B cell (primary cell): ENCODE measurements around the gene F8. TPM values are rescaled to one million over a fixed set of nuclear protein-coding genes. Genes with fewer than 3 reads are reported as not detected.
"Not testable (repeated sequence)": the region's sequence is repeated elsewhere in the genome, so short reads cannot be mapped to it uniquely, and the experiment has no call there.

ENCODE experiments used
- ATAC-seq: fragments of 200-7000 bp; cut with Tn5 transposase; one replicate; pipeline ENCODE4 v1.10.0; 2021; ENCODE audit warnings: low read depth, mild to moderate bottlenecking, moderate number of reproducible peaks, moderate library complexity
- CTCF ChIA-PET: fragments of 350-600 bp; sonication (Branson Sonifier 250); formaldehyde crosslinking; loops from one replicate; lab custom pipeline; 2021; ENCODE audit warnings: antibody characterized with exemption, inconsistent platforms; lab: Charles Lee
- POLR2A ChIA-PET: fragments of 350-600 bp; sonication (Branson Sonifier 250); formaldehyde crosslinking; loops from one replicate; lab custom pipeline; 2021; ENCODE audit warnings: antibody characterized with exemption; lab: Charles Lee
- DNase-seq: peaks from one replicate; pipeline ENCODE4 v3.0.0; 2013
- H2AFZ ChIP-seq: 2 replicates; pipeline ENCODE4 v1.6.1; 2012; ENCODE audit warnings: mild to moderate bottlenecking, low read depth, low read length; ENCODE audit not compliant: insufficient read depth, poor library complexity, severe bottlenecking
- H3K27ac ChIP-seq, 2 donors: 1 replicate in 1 of 2; 2 replicates in 1 of 2; pipeline ENCODE4 v1.5.1; 2012 to 2013; ENCODE audit warnings: low read length in 2 of 2, mild to moderate bottlenecking in 2 of 2, moderate library complexity in 1 of 2
- H3K27me3 ChIP-seq, 4 experiments: fragments of 200-600 bp in 1 of 4; sonication (generic) in 1 of 4; replicated peaks in 1 of 4; 1 replicate in 2 of 4; 2 replicates in 2 of 4; pipeline versions ENCODE4 v1.6.1 to v1.7.0; 2013 to 2016; ENCODE audit warnings: low read length in 3 of 4, mild to moderate bottlenecking in 2 of 4, mixed read lengths in 1 of 4, moderate library complexity in 1 of 4; ENCODE audit not compliant: insufficient read depth in 4 of 4, control insufficient read depth in 3 of 4; ENCODE audit errors: control extremely low read depth in 1 of 4
- H3K36me3 ChIP-seq, 2 experiments: replicated peaks in 1 of 2; 1 replicate in 1 of 2; 2 replicates in 1 of 2; pipeline versions ENCODE4 v1.6.1 to v1.7.1; 2013; ENCODE audit warnings: low read length in 1 of 2; ENCODE audit not compliant: insufficient read depth in 2 of 2, control insufficient read depth in 1 of 2; ENCODE audit errors: control extremely low read depth in 1 of 2, extremely low read depth in 1 of 2
- H3K4me1 ChIP-seq, 2 donors: fragments of 200-600 bp in 1 of 2; sonication (generic) in 1 of 2; 1 replicate in 1 of 2; 2 replicates in 1 of 2; pipeline versions ENCODE4 v1.5.1 to v1.6.1; 2013 to 2017; ENCODE audit warnings: low read length in 2 of 2; ENCODE audit not compliant: control insufficient read depth in 2 of 2, insufficient read depth in 2 of 2
- H3K4me2 ChIP-seq: replicated peaks from 2 replicates; pipeline ENCODE3; 2012; ENCODE audit warnings: mild to moderate bottlenecking, low read depth, low read length; ENCODE audit not compliant: poor library complexity, severe bottlenecking
- H3K4me3 ChIP-seq, 5 experiments: fragments of 200-600 bp in 1 of 5; sonication (generic) in 1 of 5; 1 replicate in 3 of 5; 2 replicates in 2 of 5; pipeline versions ENCODE4 v1.5.1 to v1.7.0; 2011 to 2016; ENCODE audit warnings: low read length in 4 of 5, mild to moderate bottlenecking in 4 of 5, low read depth in 2 of 5, control low read depth in 1 of 5, moderate library complexity in 1 of 5; ENCODE audit not compliant: insufficient read depth in 1 of 5; ENCODE audit errors: control extremely low read depth in 1 of 5, extremely low read depth in 1 of 5
- H3K79me2 ChIP-seq: fragments of 200-600 bp; sonication (generic); one replicate; pipeline ENCODE4 v1.6.0; 2016; ENCODE audit warnings: low read length; ENCODE audit not compliant: control insufficient read depth, insufficient read depth
- H3K9ac ChIP-seq: fragments of 200-600 bp; sonication (generic); 2 replicates; pipeline ENCODE4 v1.6.1; 2017; ENCODE audit warnings: mild to moderate bottlenecking, low read length, moderate library complexity
- H3K9me3 ChIP-seq, 3 donors: one replicate each; pipeline versions ENCODE4 v1.6.1 to v1.7.1; 2013; ENCODE audit warnings: low read length in 2 of 3; ENCODE audit not compliant: control insufficient read depth in 2 of 3, insufficient read depth in 1 of 3; ENCODE audit errors: control extremely low read depth in 1 of 3
- H4K20me1 ChIP-seq: 2 replicates; pipeline ENCODE4 v1.6.0; 2012; ENCODE audit warnings: mild to moderate bottlenecking, low read length; ENCODE audit not compliant: insufficient read depth, control insufficient read depth, poor library complexity, severe bottlenecking
- H3K27ac Mint-ChIP-seq: one replicate; pipeline ENCODE4 v1.8.0; 2021; ENCODE audit warnings: mixed read lengths
- H3K27me3 Mint-ChIP-seq: one replicate; pipeline ENCODE4 v1.8.0; 2021; ENCODE audit warnings: mixed read lengths
- H3K4me1 Mint-ChIP-seq: one replicate; pipeline ENCODE4 v1.8.0; 2021; ENCODE audit warnings: mixed read lengths
- H3K4me3 Mint-ChIP-seq: one replicate; pipeline ENCODE4 v1.8.0; 2021; ENCODE audit warnings: mixed read lengths
- H3K9me3 Mint-ChIP-seq: one replicate; pipeline ENCODE4 v1.8.0; 2022; ENCODE audit warnings: mixed read lengths; ENCODE audit not compliant: insufficient read depth
- EZH2 ChIP-seq: IDR thresholded peaks from 2 replicates; pipeline ENCODE4 v1.6.1; 2012; ENCODE audit warnings: borderline replicate concordance, low read depth, mild to moderate bottlenecking, moderate library complexity, low read length; ENCODE audit not compliant: insufficient read depth, poor library complexity, severe bottlenecking
- WGBS: methylation state at CpG from one replicate; pipeline ENCODE4 v1.1.5; 2013; ENCODE audit warnings: missing lambda C conversion rate; ENCODE audit not compliant: insufficient coverage; 5-methylcytosine and 5-hydroxymethylcytosine counted together
- intact Hi-C: fragments of 100-400 bp; cut with micrococcal nuclease; formaldehyde crosslinking; loops from one replicate; pipeline ENCODE4 v1.10.0; 2022
- polyA plus RNA-seq: library from polyadenylated mRNA; depleted of rRNA; stranded (reverse); fragments of >200 nt; gene quantifications from 2 replicates; pipeline ENCODE4 v1.2.3, GENCODE V29; 2012
- total RNA-seq, 2 donors: library from RNA; stranded (reverse); fragments of 120-200 nt in 1 of 2; gene quantifications; 1 replicate in 1 of 2; 2 replicates in 1 of 2; pipeline versions ENCODE4 v1.2.3 to v1.2.4, GENCODE V29; 2013 to 2022
- TF ChIP-seq, protein P1 (sequence below): fragments of 200-600 bp; IDR thresholded peaks from one replicate; pipeline ENCODE4 v1.8.0; 2022; ENCODE audit warnings: antibody characterized with exemption, mild to moderate bottlenecking

Gene F8
- total and polyA plus RNA-seq, 2 donors (not counting 1 experiment from before 2014, with no cell fraction given) = 0.86 to 1.4 TPM

- Mint-ChIP-seq H3K4me1 (peaks cover 1% of the 10 kb centered on the region), H3K4me3 (no peak overlapping the region), H3K27me3 (no peaks in the 10 kb centered on the region), H3K9me3 (peaks cover 2% of the 10 kb centered on the region), H3K27ac (no peak overlapping the region)
- Histone ChIP-seq H2AFZ (no peak overlapping the region), H3K9ac (no peak overlapping the region), H3K27ac (no peak overlapping the region), H3K36me3 (no peaks in the 10 kb centered on the region), H3K9me3 (no peaks in the 10 kb centered on the region), H3K4me3 (no peak overlapping the region), H3K4me1 (no peaks in the 10 kb centered on the region), H3K79me2 (no peaks in the 10 kb centered on the region), H4K20me1 (no peaks in the 10 kb centered on the region), H3K27me3 (no peaks in the 10 kb centered on the region), H3K4me2 (no peak overlapping the region)
- WGBS = 100% methylated on average over 1 of the region's 2 CpGs
- TF ChIP-seq, protein P1, sequence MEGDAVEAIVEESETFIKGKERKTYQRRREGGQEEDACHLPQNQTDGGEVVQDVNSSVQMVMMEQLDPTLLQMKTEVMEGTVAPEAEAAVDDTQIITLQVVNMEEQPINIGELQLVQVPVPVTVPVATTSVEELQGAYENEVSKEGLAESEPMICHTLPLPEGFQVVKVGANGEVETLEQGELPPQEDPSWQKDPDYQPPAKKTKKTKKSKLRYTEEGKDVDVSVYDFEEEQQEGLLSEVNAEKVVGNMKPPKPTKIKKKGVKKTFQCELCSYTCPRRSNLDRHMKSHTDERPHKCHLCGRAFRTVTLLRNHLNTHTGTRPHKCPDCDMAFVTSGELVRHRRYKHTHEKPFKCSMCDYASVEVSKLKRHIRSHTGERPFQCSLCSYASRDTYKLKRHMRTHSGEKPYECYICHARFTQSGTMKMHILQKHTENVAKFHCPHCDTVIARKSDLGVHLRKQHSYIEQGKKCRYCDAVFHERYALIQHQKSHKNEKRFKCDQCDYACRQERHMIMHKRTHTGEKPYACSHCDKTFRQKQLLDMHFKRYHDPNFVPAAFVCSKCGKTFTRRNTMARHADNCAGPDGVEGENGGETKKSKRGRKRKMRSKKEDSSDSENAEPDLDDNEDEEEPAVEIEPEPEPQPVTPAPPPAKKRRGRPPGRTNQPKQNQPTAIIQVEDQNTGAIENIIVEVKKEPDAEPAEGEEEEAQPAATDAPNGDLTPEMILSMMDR = no peak
- TF ChIP-seq EZH2 = no peak
- ChIA-PET CTCF (no interaction called here), POLR2A (no interaction called here)
- intact Hi-C loops = no loop called here
- DNase-seq (no peak), ATAC-seq (no peak)
Observed at GRCh38 chrX:154873329-154873728, 149.2 kb downstream of the F8 start.

- H3K27me3 ChIP-seq, H3K9me3 Mint-ChIP-seq, H4K20me1 ChIP-seq, H3K4me3 ChIP-seq, H3K27ac ChIP-seq, CTCF ChIA-PET, H3K4me1 ChIP-seq, intact Hi-C loops, H3K4me1 Mint-ChIP-seq, H3K36me3 ChIP-seq, H3K4me3 Mint-ChIP-seq, ATAC-seq, H3K4me2 ChIP-seq, POLR2A ChIA-PET, H3K27ac Mint-ChIP-seq, H3K79me2 ChIP-seq, DNase-seq, H3K27me3 Mint-ChIP-seq, H3K9ac ChIP-seq, H3K9me3 ChIP-seq, H2AFZ ChIP-seq: not testable (repeated sequence)
Observed at GRCh38 chrX:154868522-154868921, 154.0 kb downstream of the F8 start.
